Adrenal gland (tissue), 12 donors: Measurements from ENCODE around the gene C5orf24. TPM values are rescaled to one million over a fixed set of nuclear protein-coding genes. Genes with fewer than 3 reads are reported as not detected.

ENCODE experiments used
- DNase-seq, 7 donors: peaks; one replicate each; pipeline ENCODE4 v3.0.0-alpha.2; 2019 to 2020
- H3K27ac ChIP-seq, 5 donors: fragments of 200-600 bp; sonication (generic) in 4 of 5; 1 replicate in 3 of 5; 2 replicates in 2 of 5; pipeline versions ENCODE4 v1.5.1 to v1.8.0; 2016 to 2020; ENCODE audit warnings: mild to moderate bottlenecking in 1 of 5
- H3K27me3 ChIP-seq: fragments of 200-600 bp; 2 replicates; pipeline ENCODE4 v1.8.0; 2021
- H3K36me3 ChIP-seq, 2 donors: fragments of 200-600 bp; replicated peaks in 1 of 2; 1 replicate in 1 of 2; 2 replicates in 1 of 2; pipeline versions ENCODE4 v1.5.1 to v1.8.0; 2018 to 2022
- H3K4me1 ChIP-seq, 2 donors: fragments of 200-600 bp; replicated peaks in 1 of 2; 1 replicate in 1 of 2; 2 replicates in 1 of 2; pipeline versions ENCODE4 v1.5.1 to v1.8.0; 2018 to 2021
- H3K4me3 ChIP-seq, 4 donors: fragments of 200-600 bp; sonication (generic) in 3 of 4; one replicate each; pipeline ENCODE4 v1.5.1; 2016 to 2018
- H3K9me3 ChIP-seq, 3 donors: fragments of 200-600 bp; sonication (generic) in 1 of 3; replicated peaks in 1 of 3; 1 replicate in 2 of 3; 2 replicates in 1 of 3; pipeline versions ENCODE4 v1.5.1 to v1.8.0; 2016 to 2021
- POLR2A ChIP-seq, 2 donors: fragments of 450-650 bp; IDR thresholded peaks; one replicate each; pipeline ENCODE4 v1.6.1; 2017; ENCODE audit warnings: antibody characterized with exemption in 2 of 2, mild to moderate bottlenecking in 2 of 2, moderate library complexity in 1 of 2
- WGBS, 4 donors: extraction: QIAGEN DNeasy Blood & Tissue Kit in 2 of 4; methylation state at CpG; one replicate each; pipeline versions ENCODE4 v1.1.5 to v1.1.7; 2013 to 2017; 5-methylcytosine and 5-hydroxymethylcytosine counted together
- intact Hi-C, 2 donors: fragments of 100-400 bp; cut with DNase I; formaldehyde crosslinking; loops; one replicate each; pipeline versions ENCODE4 v1.14.1 to v1.15.0; 2022 to 2023
- polyA plus RNA-seq, 3 donors: library from polyadenylated mRNA; stranded (reverse); fragments of 200-250 nt in 2 of 3; fragments of 350-450 nt in 1 of 3; fragmentation: Illumina TruSeq in 1 of 3; extraction: RNeasy Lipid Tissue Mini Kit (QIAGEN cat#74804) in 1 of 3; gene quantifications; one replicate each; pipeline ENCODE4 v1.2.3, GENCODE V29; 2013 to 2014
- total RNA-seq, 9 donors: library from RNA; depleted of rRNA in 4 of 9; stranded (reverse); fragments of >200 nt in 4 of 9; fragments of 120-200 nt in 1 of 9; fragmentation: NEBNext Ultra II Directional in 1 of 9; extraction: Animal tissue kit (Norgen Biotek cat#: 25700) in 1 of 9; gene quantifications; one replicate each; pipeline versions ENCODE4 v1.1.0 to v1.2.4, GENCODE V29; 2013 to 2023
- TF ChIP-seq, protein P1 (sequence below), 6 experiments: fragments of 450-650 bp in 4 of 6; fragments of 200-600 bp in 2 of 6; sonication (generic) in 1 of 6; IDR thresholded peaks; 1 replicate in 5 of 6; 2 replicates in 1 of 6; pipeline versions ENCODE4 v1.5.1 to v1.8.0; 2016 to 2021; ENCODE audit warnings: antibody characterized with exemption in 6 of 6, mild to moderate bottlenecking in 2 of 6, moderate library complexity in 1 of 6
- donor health status: healthy with polysubstance abuse.
- donor health status: Bipolar disorder and iron deficiency.
- donor health status: DM: yes; HTN: yes; CAD: no.
- donor health status: DM: no; HTN: no; CAD: no.
- donor health status: DM: no; HTN: no; CAD: no.
- donor health status: DM: yes; HTN: yes; CAD: no.

Gene C5orf24
- total and polyA plus RNA-seq, 12 donors = 13.5 to 68.2 (median 42.4) TPM

DNA sequence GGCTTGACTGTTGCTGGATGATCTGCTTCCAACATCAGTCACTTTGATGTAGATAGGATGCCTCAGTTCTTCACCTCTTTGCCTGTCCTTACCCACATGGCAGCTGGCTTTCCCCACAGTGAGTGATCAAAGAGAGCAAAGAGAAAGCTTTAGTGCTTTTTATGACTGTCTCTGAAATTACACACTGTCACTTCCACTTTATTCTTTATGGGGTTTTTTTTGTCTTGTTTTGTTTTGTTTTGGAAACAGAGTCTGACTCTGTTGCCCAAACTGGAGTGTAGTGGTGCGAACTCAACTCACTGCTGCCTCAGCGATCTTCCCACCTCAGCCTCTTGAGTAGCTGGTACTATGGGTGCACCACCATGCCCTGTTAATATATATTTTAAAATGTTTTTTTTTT is 32.4 kb upstream of the C5orf24 start:
- Histone ChIP-seq H3K4me1 (no peaks in the 10 kb centered on the region), H3K9me3 (no peaks in the 10 kb centered on the region), H3K36me3 (peaks cover 0 to 50% of the 10 kb centered on the region in 2 donors), H3K27me3 (no peaks in the 10 kb centered on the region), H3K27ac (no peak overlapping the region), H3K4me3 (no peak overlapping the region)
- DNase-seq = no peak
- intact Hi-C loops = no loop called here
- WGBS, 4 donors = 92 to 98% (median 95%) methylated on average over 2 of the region's 2 CpGs
- TF ChIP-seq, protein P1, sequence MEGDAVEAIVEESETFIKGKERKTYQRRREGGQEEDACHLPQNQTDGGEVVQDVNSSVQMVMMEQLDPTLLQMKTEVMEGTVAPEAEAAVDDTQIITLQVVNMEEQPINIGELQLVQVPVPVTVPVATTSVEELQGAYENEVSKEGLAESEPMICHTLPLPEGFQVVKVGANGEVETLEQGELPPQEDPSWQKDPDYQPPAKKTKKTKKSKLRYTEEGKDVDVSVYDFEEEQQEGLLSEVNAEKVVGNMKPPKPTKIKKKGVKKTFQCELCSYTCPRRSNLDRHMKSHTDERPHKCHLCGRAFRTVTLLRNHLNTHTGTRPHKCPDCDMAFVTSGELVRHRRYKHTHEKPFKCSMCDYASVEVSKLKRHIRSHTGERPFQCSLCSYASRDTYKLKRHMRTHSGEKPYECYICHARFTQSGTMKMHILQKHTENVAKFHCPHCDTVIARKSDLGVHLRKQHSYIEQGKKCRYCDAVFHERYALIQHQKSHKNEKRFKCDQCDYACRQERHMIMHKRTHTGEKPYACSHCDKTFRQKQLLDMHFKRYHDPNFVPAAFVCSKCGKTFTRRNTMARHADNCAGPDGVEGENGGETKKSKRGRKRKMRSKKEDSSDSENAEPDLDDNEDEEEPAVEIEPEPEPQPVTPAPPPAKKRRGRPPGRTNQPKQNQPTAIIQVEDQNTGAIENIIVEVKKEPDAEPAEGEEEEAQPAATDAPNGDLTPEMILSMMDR (IDR thresholded peaks at IDR 0.05) = no peak
- no peak for TF ChIP-seq POLR2A (IDR thresholded peaks at IDR 0.05)

DNA sequence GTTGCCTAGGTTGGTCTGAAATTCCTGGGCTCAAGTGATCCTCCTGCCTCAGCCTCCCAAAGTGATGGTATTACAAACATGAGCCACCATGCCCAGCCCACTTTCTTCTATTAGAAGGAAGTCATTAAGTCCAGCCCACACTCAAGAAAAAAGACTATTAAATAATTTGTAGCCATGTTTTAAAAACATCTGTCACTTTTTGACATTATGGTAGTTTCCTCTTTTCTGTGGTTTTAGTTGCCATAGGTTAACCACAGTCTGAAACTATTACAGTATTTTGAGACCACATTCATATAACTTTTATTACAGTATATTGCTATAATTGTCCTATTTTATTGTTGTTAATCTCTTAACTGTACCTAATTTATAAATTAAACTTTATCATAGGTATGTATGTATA is 31.9 kb upstream of the C5orf24 start:
- intact Hi-C loops = no loop called here
- Histone ChIP-seq H3K36me3 (peaks cover 0 to 52% of the 10 kb centered on the region in 2 donors), H3K27me3 (no peaks in the 10 kb centered on the region), H3K4me1 (no peaks in the 10 kb centered on the region), H3K4me3 (no peak overlapping the region), H3K9me3 (no peaks in the 10 kb centered on the region), H3K27ac (no peak overlapping the region)
- no peak for DNase-seq
- TF ChIP-seq POLR2A (IDR thresholded peaks at IDR 0.05) = no peak
- TF ChIP-seq, protein P1 (IDR thresholded peaks at IDR 0.05) = no peak

DNA sequence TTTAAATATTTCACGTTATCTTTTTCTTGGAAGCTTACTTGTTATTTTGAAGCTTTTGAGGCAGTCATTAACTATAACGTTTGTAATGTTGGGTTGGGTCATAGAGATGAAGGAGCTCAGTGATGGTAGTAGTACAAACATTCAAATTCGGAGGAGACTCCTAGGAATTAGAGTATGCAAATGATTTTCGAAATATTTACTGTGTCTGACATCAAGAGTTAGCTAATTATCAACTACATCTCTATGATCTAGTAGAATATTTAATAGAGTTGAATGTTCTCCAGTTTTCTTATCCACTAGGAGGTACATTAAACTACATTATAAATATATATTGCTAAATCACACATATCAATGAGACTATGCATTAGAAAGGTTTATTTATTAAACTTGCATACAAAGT is 28.8 kb upstream of the C5orf24 start:
- H3K36me3 ChIP-seq = peaks cover 0 to 63% of the 10 kb centered on the region in 2 donors

DNA sequence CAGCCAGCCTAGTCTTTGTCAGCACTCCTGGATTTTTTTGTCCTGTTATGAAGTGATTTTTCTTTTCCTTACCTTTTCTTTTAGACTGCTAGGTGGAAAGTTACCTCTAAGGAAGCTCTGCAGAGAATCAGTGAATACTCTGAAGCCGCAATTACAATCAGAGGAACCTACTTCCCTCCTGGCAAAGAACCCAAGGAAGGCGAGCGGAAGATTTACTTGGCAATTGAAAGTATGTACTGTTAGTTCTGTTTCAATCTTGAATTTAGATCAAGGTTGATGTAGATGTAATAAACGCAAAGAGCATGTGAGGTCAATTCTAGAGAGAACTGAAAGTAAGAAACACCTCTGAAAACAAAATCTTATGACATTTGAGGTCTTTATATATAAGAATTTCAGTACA is 27.0 kb upstream of the C5orf24 start:
- Histone ChIP-seq H3K36me3 (peaks cover 0 to 62% of the 10 kb centered on the region in 2 donors), H3K9me3 (no peaks in the 10 kb centered on the region), H3K27me3 (no peaks in the 10 kb centered on the region), H3K27ac (peak overlapping the region in 2 of 5 donors; percentile 10 to 19), H3K4me1 (no peaks in the 10 kb centered on the region), H3K4me3 (no peak overlapping the region)
- WGBS, 4 donors = 49 to 58% (median 50%) methylated on average over 4 of the region's 4 CpGs
- peak in 1 of 7 donors; percentile 56 for DNase-seq
- intact Hi-C loops = no loop called here
- TF ChIP-seq POLR2A (IDR thresholded peaks at IDR 0.05) = no peak
- TF ChIP-seq, protein P1 (IDR thresholded peaks at IDR 0.05) = no peak

More for the DNA sequence above, 28.8 kb upstream of the C5orf24 start:
- no peak for TF ChIP-seq POLR2A (IDR thresholded peaks at IDR 0.05)
- TF ChIP-seq, protein P1 (IDR thresholded peaks at IDR 0.05) = no peak
- H3K27me3 ChIP-seq = no peaks in the 10 kb centered on the region
- 86 to 95% (median 92%) methylated on average over 4 of the region's 4 CpGs for WGBS, 4 donors
- intact Hi-C loops = no loop called here
- no peak for DNase-seq
- no peak overlapping the region for H3K27ac ChIP-seq
- no peaks in the 10 kb centered on the region for H3K4me1 ChIP-seq
- H3K4me3 ChIP-seq = no peak overlapping the region
- H3K9me3 ChIP-seq = no peaks in the 10 kb centered on the region
